ENCODE measurements around the gene ANO10. TPM values are rescaled to one million over a fixed set of nuclear protein-coding genes. Genes with fewer than 3 reads are reported as not detected.
"Not testable (repeated sequence)": the region's sequence is repeated elsewhere in the genome, so short reads cannot be mapped to it uniquely, and the experiment has no call there.

Gene ANO10
- polyA plus RNA-seq, 3 donors = 32.4 to 41.3 (median 38.8) TPM

DNA sequence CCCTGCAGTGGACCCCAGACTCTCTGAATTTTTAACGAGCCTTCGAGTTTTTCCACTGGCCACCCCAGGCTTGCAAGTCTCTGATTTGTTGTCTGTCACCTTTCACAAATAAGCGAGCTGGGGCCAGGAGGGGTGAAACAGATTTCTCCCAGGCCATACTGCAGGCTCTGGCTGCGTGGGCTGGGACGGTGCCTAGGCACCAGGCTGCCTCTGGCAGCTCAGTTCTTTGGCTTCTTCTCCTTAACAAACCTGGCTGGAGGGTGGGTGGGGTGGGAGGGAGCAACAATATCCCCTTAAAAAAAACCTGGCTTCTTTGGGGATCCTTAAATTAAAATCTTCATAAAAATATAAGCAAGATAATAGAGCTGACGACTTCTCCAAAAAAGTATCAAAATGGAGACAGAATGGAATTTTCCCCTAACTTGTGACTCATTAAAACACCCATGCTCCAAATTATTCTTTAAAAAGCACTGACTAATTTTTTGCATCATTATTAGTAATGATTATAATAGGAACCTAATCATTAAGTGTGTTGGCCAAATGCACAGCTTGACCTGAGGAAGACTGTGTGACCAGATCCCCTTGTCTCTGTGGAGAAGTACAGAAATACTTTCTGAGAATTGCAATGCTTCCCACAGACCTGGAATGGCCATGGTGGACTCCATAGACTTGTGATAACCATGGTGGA, 251.4 kb downstream of the ANO10 start:
- no peak for DNase-seq (ENCODE audit: extremely low read depth in 1 of 11, low read depth in 9 of 11, low spot score in 4 of 11)

DNA sequence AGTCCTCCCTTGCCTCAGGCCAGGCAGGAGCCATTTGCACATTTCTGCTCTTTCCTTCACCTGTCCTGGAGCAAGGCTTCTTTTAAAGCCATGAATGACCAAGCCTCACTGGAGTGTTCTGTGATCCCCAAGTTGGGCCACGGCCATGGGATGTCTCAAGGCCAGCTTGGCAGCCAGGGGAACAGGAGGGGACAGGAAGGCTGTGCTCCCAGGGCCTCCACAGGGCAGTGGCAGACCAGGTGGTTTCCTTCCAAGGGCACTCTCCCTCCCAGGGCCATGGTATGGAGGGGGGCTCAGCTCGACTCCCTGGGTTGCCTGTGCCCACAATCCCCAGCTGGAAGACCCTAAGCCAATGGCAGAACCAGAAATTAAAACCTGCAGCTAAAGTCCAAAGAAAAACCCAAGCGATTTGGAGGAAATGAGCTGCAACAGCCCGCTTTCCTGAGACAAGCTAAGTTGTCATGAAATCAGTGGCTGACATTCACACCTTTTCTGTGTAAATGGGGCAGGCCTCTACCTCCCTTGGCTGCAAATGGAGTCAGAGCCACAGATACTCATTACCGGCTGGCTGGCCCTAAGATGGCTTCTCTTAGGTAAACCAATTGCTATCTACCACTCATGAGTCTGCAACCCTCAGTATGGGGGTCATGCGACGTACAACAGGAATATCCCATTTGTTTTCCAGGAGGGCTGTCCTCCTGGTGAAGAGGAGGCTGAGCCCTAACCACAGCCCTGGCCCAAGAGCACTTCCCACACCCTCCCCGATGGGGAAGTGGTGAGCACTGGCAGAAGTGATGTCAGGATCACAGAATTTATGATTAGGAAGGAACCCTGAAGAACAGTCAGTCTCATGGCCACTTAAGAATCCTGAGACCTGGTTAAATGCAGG, 252.2 kb downstream of the ANO10 start:
- no peak for DNase-seq (ENCODE audit: extremely low read depth in 1 of 11, low read depth in 9 of 11, low spot score in 4 of 11)

DNA sequence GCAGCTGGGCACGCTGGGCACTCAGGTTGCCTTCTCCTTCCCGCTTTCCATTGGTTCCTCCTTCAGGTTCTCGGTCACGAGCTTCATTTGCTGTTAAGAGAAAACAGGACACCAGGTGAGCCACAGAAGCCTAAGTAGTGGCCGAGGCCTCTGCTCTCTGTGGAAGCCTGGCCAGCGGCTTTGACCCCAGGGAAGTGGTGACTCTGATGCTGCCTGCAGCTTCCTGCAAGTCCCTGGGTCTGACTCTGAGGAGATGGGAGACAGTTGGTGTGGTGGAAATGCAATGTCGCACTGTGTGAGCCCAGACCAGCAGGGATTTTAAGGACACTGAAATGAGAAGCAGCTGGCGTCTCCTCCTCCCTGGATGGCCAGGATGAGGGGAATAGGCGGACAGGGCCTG, 254.9 kb downstream of the ANO10 start:
- peak in 3 of 11 donors; percentile 18 to 43 (median 34) for DNase-seq (ENCODE audit: extremely low read depth in 1 of 11, low read depth in 9 of 11, low spot score in 4 of 11)

DNA sequence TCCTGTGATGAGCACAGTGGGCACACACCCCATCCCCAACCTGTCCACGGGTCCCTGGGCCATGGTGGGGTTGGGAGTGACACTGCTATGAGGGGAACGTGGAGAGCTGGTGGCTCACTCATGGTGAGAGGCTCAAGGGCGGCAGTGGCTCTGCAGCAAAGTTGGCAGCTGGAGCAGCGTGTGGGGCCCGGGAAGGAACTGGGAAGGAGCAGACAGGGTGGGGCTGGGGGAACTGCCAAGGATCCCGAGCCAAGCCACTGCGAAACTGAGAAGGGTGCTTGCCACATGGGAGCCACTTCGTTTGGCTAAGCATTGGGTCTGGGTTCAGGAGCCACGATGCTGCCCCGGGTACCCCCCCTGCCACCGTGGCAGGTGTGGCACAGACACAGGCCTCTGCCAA, 255.3 kb downstream of the ANO10 start:
- DNase-seq (ENCODE audit: extremely low read depth in 1 of 11, low read depth in 9 of 11, low spot score in 4 of 11) = no peak

DNA sequence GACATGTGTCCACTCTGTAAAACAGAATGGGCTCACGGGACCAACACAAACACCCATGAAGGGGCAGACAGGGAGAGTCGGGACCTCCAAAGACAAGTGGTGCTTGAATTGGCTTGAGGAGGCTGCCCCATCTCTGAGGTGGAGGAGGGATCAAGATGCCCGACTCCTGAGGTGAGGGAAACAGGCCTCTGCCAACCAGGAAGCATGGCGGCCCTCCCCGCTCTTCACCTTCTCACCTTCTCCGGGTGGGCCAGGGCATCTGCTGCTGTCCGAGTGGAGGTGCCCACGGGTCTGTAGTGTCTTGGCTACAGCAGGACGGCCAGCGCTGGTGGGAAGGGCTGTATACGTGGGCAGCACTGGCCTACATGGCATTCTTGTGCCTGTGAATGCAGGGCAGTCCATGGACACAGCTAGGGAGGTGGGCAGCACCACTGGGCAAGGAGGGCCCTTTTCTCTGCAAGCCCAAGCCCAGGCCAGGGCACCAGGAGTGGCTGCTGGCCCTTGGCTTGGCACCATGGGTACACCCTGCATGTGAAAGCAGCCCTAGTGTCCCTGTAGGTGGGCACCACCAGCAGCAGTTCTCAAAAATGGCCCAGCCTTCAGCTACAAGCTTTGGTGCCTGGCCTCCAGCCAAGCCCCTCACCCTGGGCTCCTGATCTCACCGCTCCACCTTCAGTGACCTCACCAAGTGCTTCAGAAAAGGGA, 256.1 kb downstream of the ANO10 start:
- no peak for DNase-seq (ENCODE audit: extremely low read depth in 1 of 11, low read depth in 9 of 11, low spot score in 4 of 11)

DNA sequence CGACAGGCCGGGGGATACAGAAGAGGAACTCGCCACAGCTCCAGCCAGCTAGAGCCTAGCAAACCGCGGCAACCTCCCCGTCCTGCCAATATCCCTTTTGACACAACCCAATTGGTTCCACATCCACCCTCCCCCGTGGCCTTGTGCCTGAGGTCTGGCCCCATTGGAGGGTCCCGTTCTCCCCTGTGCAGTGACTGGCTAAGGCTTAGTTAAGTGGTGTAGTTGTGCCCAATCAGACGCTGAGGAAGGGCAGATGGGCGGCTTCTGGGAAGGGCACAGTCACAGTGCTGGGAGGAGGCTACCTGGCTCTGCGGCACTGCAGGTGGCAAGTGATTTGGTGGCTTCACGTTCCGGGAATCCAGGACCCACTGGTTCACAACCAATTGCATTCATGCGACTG, 256.9 kb downstream of the ANO10 start:
- no peak for DNase-seq (ENCODE audit: extremely low read depth in 1 of 11, low read depth in 9 of 11, low spot score in 4 of 11)

DNA sequence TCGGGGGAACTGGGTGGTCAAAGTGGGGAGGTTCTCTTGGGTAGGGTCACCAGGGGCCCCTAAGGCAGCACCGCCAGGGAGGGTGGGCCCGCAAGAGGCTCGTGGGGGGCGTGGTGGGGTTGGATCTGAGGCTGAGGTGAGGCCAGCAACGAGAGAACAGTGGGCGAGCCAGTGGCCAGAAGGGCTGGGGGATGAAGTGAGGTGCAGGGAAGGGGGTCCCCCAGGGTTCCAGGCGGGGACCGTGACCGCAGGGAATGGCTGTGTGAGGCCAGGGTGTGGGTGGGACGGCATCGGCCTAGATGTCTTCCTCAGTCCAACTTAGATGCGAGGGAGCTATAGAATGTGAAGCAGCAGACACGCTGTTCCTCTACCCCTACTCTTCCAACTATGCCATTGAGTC, 257.3 kb downstream of the ANO10 start:
- DNase-seq (ENCODE audit: extremely low read depth in 1 of 11, low read depth in 9 of 11, low spot score in 4 of 11) = no peak

DNA sequence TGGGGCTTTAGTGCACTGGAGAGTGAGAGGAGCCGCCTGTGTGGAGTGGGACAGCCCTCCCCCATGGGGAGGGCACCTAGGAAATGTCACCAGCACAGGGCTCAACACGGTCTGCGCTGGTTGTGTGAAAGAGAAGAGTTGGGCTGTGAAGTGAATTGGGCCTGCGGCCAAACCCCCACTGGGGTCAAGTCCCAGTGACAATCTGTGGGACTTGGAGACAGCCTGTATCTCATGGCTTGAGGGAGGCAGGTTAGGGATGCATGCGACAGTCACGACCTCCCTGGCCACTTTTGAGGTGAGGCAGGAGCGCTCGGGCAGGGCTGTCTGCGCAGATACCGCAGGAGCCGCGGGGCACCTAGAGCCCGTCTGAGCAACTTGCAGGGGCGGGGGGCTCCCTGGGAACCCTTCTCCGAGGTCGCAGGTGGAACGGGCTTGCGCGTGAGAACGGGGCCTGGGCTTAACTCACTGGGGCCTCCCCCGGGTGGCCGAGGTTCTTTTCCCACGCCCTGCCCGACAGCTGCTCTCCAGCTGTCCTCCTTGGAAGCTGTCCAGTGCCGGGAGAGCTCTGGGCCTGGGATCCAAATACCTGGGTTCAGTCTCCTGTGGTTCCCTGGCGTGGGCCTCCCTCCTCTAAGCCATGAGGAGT, 258.1 kb downstream of the ANO10 start:
- peak in 1 of 11 donors; percentile 11 for DNase-seq (ENCODE audit: extremely low read depth in 1 of 11, low read depth in 9 of 11, low spot score in 4 of 11)

DNA sequence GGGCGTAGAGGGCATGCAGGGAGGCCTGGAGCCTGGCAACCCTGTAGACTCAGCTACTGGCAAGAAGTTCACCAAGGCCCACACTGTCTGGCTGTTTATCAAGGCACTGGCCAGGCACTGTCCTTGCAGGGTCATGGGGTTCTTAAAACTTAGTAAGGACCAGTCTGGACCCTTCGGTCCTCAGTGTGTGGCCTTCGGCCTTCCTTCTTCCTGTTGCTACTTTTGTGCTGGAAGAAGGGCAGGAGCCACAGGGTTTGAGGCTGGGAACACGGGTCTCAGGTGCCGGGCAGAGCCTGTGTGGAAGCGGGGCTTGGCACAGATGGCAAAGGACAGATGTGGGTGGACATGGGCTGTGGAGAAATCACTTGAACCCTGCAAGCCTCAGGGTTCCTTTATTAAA, 258.9 kb downstream of the ANO10 start:
- DNase-seq (ENCODE audit: extremely low read depth in 1 of 11, low read depth in 9 of 11, low spot score in 4 of 11) = no peak

DNA sequence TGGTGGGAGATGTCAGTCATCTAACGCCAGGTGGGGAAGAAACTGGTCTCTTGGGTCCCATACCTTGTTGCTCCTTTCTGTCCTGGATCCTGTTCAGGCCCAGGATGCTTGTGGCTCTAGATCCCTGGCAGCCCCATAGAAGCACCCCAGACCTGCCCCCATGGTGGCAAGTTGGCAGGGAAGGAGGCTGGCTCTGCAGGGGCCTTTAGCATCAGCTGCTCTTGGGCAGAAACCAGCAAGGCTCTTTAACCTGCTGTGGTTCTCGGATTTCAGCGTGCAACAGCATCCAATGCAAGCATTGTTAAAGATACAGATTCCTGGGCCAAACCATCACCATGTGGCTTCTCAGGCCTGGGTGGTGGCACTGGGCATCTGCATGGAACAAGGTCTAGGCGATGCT, 259.6 kb downstream of the ANO10 start:
- DNase-seq (ENCODE audit: extremely low read depth in 1 of 11, low read depth in 9 of 11, low spot score in 4 of 11) = no peak

DNA sequence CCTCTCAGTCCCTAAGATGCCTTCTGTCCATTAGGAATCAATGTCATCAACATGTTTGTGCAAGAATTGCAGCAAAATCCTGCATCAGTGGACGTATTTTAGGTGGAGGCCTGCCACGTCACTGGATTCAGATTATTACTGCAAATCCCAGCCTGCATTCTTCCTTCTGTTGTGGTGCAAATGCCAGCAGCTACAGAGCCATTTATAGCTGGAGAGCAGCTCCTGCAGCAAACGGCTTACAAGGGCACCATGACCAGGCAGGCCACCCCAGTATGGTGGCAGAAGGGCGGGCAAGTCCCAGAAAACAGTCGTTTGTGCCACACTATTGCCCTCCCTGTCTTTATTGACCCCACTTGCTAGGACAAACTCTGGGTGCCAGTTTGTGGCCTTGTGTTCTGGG, 260.7 kb downstream of the ANO10 start:
- DNase-seq (ENCODE audit: extremely low read depth in 1 of 11, low read depth in 9 of 11, low spot score in 4 of 11) = no peak

DNA sequence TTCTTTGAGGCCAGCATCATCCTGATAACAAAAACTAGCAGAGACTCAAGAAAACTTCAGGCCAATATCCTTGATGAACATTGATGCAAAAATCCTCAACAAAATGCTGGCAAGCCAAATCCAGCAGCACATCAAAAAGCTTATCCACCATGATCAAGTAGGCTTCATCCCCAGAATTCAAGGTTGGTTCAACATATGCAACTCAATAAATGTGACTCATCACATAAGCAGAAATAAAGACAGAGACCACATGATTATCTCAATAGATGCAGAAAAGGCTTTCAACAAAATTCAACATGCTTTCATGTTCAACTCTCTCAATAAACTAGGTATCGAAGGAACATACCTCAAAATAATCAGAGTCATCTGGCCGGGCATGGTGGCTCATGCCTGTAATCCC, 265.8 kb downstream of the ANO10 start:
- not testable (repeated sequence) for DNase-seq (ENCODE audit: extremely low read depth in 1 of 11, low read depth in 9 of 11, low spot score in 4 of 11)

DNA sequence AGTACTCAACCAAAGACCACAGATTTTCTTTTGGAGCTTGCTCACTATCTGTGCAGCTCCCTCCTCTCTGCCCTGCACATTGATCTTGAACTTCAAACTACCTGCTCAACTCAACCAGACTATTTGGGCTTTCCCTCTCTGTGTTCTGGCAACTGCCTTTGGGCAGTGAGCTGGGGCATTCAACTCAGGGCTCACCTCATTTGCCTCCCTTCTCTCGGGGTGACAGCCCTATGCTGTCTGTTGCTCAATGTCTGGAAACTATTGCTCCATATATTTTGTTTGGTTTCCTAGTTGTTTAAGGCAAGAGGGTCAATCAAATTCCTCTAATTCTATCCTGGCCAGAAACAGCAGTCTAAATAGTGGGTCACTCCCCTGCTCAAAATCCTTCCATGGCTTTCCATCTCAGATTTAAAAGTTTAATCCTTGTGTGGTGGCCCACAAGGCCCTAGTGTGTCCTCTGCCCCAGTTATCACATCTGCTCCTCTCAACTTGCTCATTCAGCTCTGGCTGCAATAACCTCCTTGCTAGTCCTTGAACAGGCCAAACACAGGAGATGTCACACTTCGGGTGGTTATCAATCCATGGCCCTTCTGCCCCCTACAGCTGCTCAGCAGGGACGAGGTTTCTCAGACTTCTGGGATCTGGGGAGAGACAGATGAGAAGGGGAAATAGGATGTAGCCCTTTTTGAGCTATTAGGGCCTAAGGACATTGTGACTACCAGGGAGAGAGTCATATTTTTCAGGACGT, 267.7 kb downstream of the ANO10 start:
- DNase-seq (ENCODE audit: extremely low read depth in 1 of 11, low read depth in 9 of 11, low spot score in 4 of 11) = no peak

DNA sequence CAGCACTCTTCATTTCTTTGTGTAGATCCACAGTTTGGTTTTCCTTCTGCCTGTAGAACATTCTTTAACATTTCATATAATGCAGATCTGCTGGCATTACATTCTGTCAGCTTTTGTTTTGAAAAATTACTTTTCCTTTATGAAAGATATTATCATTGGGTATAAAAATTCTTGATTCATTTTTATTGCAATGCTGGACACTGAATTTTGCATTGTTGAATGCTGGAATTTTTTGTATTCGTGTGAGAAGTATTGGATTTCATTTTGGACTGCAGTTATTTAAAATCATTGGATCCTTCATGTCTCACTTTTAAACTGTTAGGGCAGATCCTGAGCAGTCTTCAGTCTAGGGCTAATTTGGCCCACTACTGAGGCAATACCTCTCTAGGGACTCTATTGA, 268.4 kb downstream of the ANO10 start:
- DNase-seq (ENCODE audit: extremely low read depth in 1 of 11, low read depth in 9 of 11, low spot score in 4 of 11) = no peak

DNA sequence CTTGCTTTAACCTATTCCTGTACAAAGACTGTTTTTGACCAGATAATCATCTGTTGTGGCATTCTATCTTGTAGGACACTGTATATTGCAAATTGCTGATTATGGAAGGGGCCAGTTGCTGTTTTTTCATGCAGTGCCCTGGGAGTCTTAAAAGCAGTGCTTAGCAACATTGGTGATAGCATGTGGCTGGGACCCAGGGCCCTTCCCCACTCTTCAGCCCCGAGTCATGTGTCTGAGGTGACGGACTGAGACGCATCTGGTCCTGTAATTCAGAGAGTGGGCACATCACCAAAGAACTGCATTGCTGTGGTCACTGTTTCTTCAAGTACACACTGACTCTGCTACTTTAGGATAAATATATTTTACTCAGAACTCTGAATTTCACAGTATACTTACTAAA, 272.1 kb downstream of the ANO10 start:
- DNase-seq (ENCODE audit: extremely low read depth in 1 of 11, low read depth in 9 of 11, low spot score in 4 of 11) = no peak

DNA sequence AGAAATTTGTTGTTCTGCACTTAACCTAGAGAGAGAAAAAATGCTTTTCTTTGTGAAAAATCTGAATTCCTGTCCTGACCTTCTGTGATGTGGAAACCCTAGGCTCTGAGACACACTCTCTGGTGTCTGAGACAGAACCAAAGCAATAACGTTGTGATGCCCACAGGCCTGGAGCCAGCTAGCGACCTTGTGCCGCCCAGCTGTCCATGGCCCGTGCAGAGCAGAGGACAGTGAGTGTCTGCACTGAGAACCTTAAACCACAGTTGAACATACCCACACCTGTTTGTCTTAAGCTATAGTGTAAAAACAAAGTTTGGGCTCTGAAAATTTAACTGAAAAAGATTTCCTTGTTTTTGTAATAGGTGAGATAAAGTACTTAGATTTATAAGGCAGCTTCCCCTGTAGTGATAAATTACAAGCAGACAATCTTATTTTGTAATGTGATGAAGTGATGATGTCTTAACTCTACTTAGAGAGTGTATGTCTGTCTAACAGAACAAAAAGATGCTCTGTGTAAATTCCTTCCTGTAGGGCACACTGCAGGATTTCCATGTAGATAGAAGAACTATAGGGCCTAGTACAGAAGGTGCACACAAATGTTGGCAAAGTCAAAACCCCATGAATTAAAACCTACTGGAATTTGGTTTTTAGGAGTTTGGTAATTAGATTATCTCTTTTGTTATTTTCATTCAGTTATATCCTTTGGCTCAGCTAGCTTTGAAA, 272.8 kb downstream of the ANO10 start:
- DNase-seq (ENCODE audit: extremely low read depth in 1 of 11, low read depth in 9 of 11, low spot score in 4 of 11) = no peak

DNA sequence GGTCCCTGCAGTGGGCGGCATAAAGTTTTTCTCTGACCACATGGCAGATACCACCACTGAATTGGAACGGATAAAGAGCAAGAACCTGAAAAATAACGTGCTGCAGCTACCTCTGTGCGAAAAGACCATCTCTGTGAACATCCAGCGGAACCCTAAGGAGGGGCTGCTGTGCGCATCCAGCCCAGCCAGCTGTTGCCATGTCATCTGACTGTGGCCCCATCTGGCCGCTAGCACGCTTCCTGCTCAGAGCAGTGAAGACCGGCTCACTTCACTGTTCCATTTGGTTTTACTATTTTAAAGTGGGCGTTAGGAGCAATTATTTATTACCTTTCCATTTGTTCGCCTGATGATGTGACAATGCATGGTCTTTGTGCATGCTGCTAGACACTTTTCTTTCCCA, 273.5 kb downstream of the ANO10 start:
- no peak for DNase-seq (ENCODE audit: extremely low read depth in 1 of 11, low read depth in 9 of 11, low spot score in 4 of 11)

DNA sequence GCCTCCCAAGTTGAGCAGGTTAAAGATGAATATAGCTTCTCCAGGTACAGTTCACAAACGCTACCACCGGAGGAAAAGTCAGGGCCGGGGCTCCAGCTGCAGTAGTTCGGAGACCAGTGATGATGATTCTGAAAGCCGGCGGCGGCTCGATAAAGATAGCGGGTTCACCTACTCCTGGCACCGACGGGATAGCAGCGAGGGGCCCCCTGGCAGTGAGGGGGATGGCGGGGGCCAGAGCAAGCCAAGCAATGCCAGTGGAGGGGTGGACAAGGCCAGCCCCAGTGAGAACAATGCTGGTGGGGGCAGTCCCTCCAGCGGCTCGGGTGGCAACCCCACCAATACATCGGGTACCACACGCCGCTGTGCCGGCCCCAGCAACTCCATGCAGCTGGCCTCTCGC, 274.0 kb downstream of the ANO10 start:
- no peak for DNase-seq (ENCODE audit: extremely low read depth in 1 of 11, low read depth in 9 of 11, low spot score in 4 of 11)
